NCI-H69 (cell line): Measurements from ENCODE around the gene IQCN.

ENCODE experiments used
- DNase-seq: peaks from one replicate; lab custom pipeline; 2025; lab: John Stamatoyannopoulos, UW

The IQCN gene

GRCh38 chr19:18286973-18287635 is 12.9 kb upstream of the IQCN start:
- no peak for DNase-seq

GRCh38 chr19:18284712-18285360 is 10.6 kb upstream of the IQCN start:
- DNase-seq = no peak

GRCh38 chr19:18283338-18283737 is 9.1 kb upstream of the IQCN start:
- no peak for DNase-seq

GRCh38 chr19:18282788-18283141 is 8.5 kb upstream of the IQCN start:
- peak; percentile 40 for DNase-seq

- DNase-seq = no peak
Measured at GRCh38 chr19:18282021-18282787, 8.0 kb upstream of the IQCN start.

GRCh38 chr19:18281082-18282020 is 7.1 kb upstream of the IQCN start, which contains the start of gene JUND:
JUND (minus strand) TSS chr19:18281622; CDS start chr19:18281484, 138 bp downstream.
- peak; percentile 99 for DNase-seq

- peak; percentile 96 for DNase-seq
Measured at GRCh38 chr19:18280247-18281081, 6.2 kb upstream of the IQCN start.

- peak; percentile 99 for DNase-seq
Measured at GRCh38 chr19:18279516-18280246, 5.4 kb upstream of the IQCN start.

GRCh38 chr19:18279266-18279515 is 4.9 kb upstream of the IQCN start:
- DNase-seq = no peak

- DNase-seq = no peak
Measured at GRCh38 chr19:18278521-18279265, 4.4 kb upstream of the IQCN start.

- DNase-seq = peak; percentile 50
Measured at GRCh38 chr19:18274781-18275356, 617 bp upstream of the IQCN start.

GRCh38 chr19:18273561-18274218 is 562 bp downstream of the IQCN start:
- DNase-seq = no peak

- DNase-seq = no peak
Measured at GRCh38 chr19:18271433-18271841, 2.8 kb downstream of the IQCN start.

- no peak for DNase-seq
Measured at GRCh38 chr19:18270326-18270725, 3.9 kb downstream of the IQCN start.

- DNase-seq = no peak
Measured at GRCh38 chr19:18269070-18269723, 5.1 kb downstream of the IQCN start.

GRCh38 chr19:18266771-18267686 is 7.2 kb downstream of the IQCN start:
- DNase-seq = no peak

- DNase-seq = no peak
Measured at GRCh38 chr19:18265582-18265981, 8.7 kb downstream of the IQCN start.
